ENCODE results near the gene TWIST2.

GRCh38 chr2:238856713-238857567 lies 9.1 kb downstream of the TWIST2 start:
- no peak for TF ChIP-seq POLR2A (IDR thresholded peaks at IDR 0.05; ENCODE audit: low read depth, low read length)
- no peak for TF ChIP-seq POLR2AphosphoS5 (IDR thresholded peaks at IDR 0.05; ENCODE audit: low read depth, low read length)

Data from GM12892 (cell line).